GM23338 (cell line): Measurements from ENCODE around the gene TRAF3. TPM values are rescaled to one million over a fixed set of nuclear protein-coding genes. Genes with fewer than 3 reads are reported as not detected.

Experiments
- ATAC-seq: fragments of 200-7000 bp; cut with Tn5 transposase; 3 replicates; pipeline ENCODE4 v1.9.1; 2020
- DNase-seq: peaks from one replicate; pipeline ENCODE4 v3.0.0-alpha.2; 2015; ENCODE audit warnings: low spot score
- H2AFZ ChIP-seq: fragments of 200-600 bp; sonication (generic); 2 replicates; pipeline ENCODE4 v1.8.0; 2016; ENCODE audit warnings: antibody characterized with exemption, mild to moderate bottlenecking, moderate library complexity
- H3F3A ChIP-seq: fragments of 200-600 bp; sonication (generic); replicated peaks from 2 replicates; pipeline ENCODE4 v1.8.0; 2017; ENCODE audit warnings: antibody characterized with exemption, mixed run types, low read depth
- H3K27ac ChIP-seq: fragments of 200-600 bp; sonication (generic); 2 replicates; pipeline ENCODE4 v1.6.1; 2016; ENCODE audit warnings: low read depth
- H3K27me3 ChIP-seq: fragments of 200-600 bp; sonication (generic); 2 replicates; pipeline ENCODE4 v1.8.0; 2016; ENCODE audit warnings: mild to moderate bottlenecking, mixed run types, moderate library complexity; ENCODE audit not compliant: insufficient read depth
- H3K36me3 ChIP-seq: fragments of 200-600 bp; sonication (generic); 2 replicates; pipeline ENCODE4 v1.8.0; 2016; ENCODE audit warnings: mild to moderate bottlenecking; ENCODE audit not compliant: insufficient read depth
- H3K4me1 ChIP-seq: fragments of 200-600 bp; sonication (generic); 2 replicates; pipeline ENCODE4 v1.8.0; 2016; ENCODE audit warnings: mild to moderate bottlenecking, moderate library complexity; ENCODE audit not compliant: insufficient read depth
- H3K4me2 ChIP-seq: fragments of 200-600 bp; sonication (generic); 2 replicates; pipeline ENCODE4 v1.7.1; 2017; ENCODE audit warnings: mixed run types
- H3K4me3 ChIP-seq: fragments of 200-600 bp; sonication (generic); 2 replicates; pipeline ENCODE4 v1.6.1; 2016; ENCODE audit warnings: mixed run types
- H3K79me2 ChIP-seq: fragments of 200-600 bp; sonication (generic); replicated peaks from 2 replicates; pipeline ENCODE4 v1.8.0; 2017; ENCODE audit warnings: mild to moderate bottlenecking; ENCODE audit not compliant: insufficient read depth
- H3K9me2 ChIP-seq: fragments of 200-600 bp; sonication (generic); 2 replicates; pipeline ENCODE4 v1.8.0; 2017; ENCODE audit not compliant: insufficient read depth
- H4K20me1 ChIP-seq: fragments of 200-600 bp; sonication (generic); replicated peaks from 2 replicates; pipeline ENCODE4 v1.8.0; 2017; ENCODE audit warnings: mild to moderate bottlenecking; ENCODE audit not compliant: insufficient read depth
- H3K27ac Mint-ChIP-seq: 2 replicates; pipeline ENCODE4 v1.8.0; 2020; ENCODE audit warnings: inconsistent platforms, mild to moderate bottlenecking, moderate library complexity, mixed read lengths
- H3K27me3 Mint-ChIP-seq: 3 replicates; pipeline ENCODE4 v1.8.0; 2022; ENCODE audit warnings: low read depth, mild to moderate bottlenecking, moderate library complexity, mixed read lengths, inconsistent platforms; ENCODE audit not compliant: insufficient read depth, poor library complexity
- H3K36me3 Mint-ChIP-seq: 3 replicates; pipeline ENCODE4 v1.8.0; 2021; ENCODE audit warnings: low read depth, mild to moderate bottlenecking, inconsistent platforms, moderate library complexity, mixed read lengths
- H3K4me1 Mint-ChIP-seq: 3 replicates; pipeline ENCODE4 v1.8.0; 2020; ENCODE audit warnings: mild to moderate bottlenecking, inconsistent platforms, mixed read lengths
- H3K4me3 Mint-ChIP-seq: 3 replicates; pipeline ENCODE4 v1.8.0; 2021; ENCODE audit warnings: moderate library complexity, mild to moderate bottlenecking, inconsistent platforms, mixed read lengths
- H3K9me3 Mint-ChIP-seq: 3 replicates; pipeline ENCODE4 v1.8.0; 2020; ENCODE audit warnings: moderate library complexity, mild to moderate bottlenecking, inconsistent platforms, mixed read lengths
- CREB1 ChIP-seq: fragments of 250-450 bp; sonication (Bioruptor Pico); IDR thresholded peaks from 2 replicates; pipeline ENCODE4 v1.5.0; 2020; ENCODE audit warnings: low read depth, mild to moderate bottlenecking, moderate library complexity
- EZH2 ChIP-seq: fragments of 200-600 bp; sonication (generic); IDR thresholded peaks from one replicate; pipeline ENCODE4 v1.8.0; 2017; ENCODE audit warnings: antibody characterized with exemption, mild to moderate bottlenecking, low read depth; ENCODE audit not compliant: unreplicated experiment
- EZH2phosphoT487 ChIP-seq: fragments of 200-600 bp; sonication (generic); IDR thresholded peaks from one replicate; pipeline ENCODE4 v1.8.1; 2018; ENCODE audit warnings: antibody characterized with exemption; ENCODE audit not compliant: unreplicated experiment
- JUNB ChIP-seq: IDR thresholded peaks from one replicate; pipeline ENCODE4 v1.6.1; 2016; ENCODE audit warnings: antibody characterized with exemption; ENCODE audit not compliant: unreplicated experiment
- NANOG ChIP-seq: IDR thresholded peaks from 2 replicates; pipeline ENCODE4 v1.6.1; 2016; ENCODE audit warnings: antibody characterized with exemption, borderline replicate concordance
- REST ChIP-seq: IDR thresholded peaks from one replicate; pipeline ENCODE4 v1.6.1; 2018; ENCODE audit warnings: antibody characterized with exemption; ENCODE audit not compliant: unreplicated experiment
- STAT1 ChIP-seq: IDR thresholded peaks from one replicate; pipeline ENCODE4 v1.6.1; 2016; ENCODE audit warnings: antibody characterized with exemption; ENCODE audit not compliant: unreplicated experiment
- ZNF114 ChIP-seq: fragments of 250-450 bp; sonication (Bioruptor Pico); IDR thresholded peaks from 2 replicates; pipeline ENCODE4 v1.5.0; 2020; ENCODE audit warnings: mild to moderate bottlenecking, moderate library complexity
- ZNF331 ChIP-seq: fragments of 250-450 bp; sonication (Bioruptor Pico); IDR thresholded peaks from 2 replicates; pipeline ENCODE4 v1.5.0; 2020; ENCODE audit warnings: low read depth, mild to moderate bottlenecking, moderate library complexity
- ZNF462 ChIP-seq: fragments of 250-450 bp; sonication (Bioruptor Pico); IDR thresholded peaks from 2 replicates; pipeline ENCODE4 v1.5.0; 2020; ENCODE audit warnings: mild to moderate bottlenecking, moderate library complexity
- polyA plus RNA-seq: library from polyadenylated mRNA; unstranded; fragments of >200 nt; fragmentation: Nextera tagmentation; extraction: Ambion mirVana; gene quantifications from 2 replicates; pipeline ENCODE4 v1.2.1, GENCODE V29; 2016
- total RNA-seq: library from RNA; depleted of rRNA; stranded (reverse); fragments of >200 nt; shearing (Covaris generic); gene quantifications from 2 replicates; pipeline ENCODE4 v1.2.3, GENCODE V29; 2014
- TF ChIP-seq, protein P1 (sequence below): IDR thresholded peaks from 2 replicates; pipeline ENCODE4 v1.6.1; 2016; ENCODE audit warnings: antibody characterized with exemption
- TF ChIP-seq, protein P2 (sequence below), 2 experiments: fragments of 200-600 bp in 1 of 2; sonication (generic) in 1 of 2; conservative IDR thresholded peaks; 2 replicates each; pipeline versions ENCODE4 v1.5.1 to v1.6.1; 2016 to 2017; ENCODE audit warnings: antibody characterized with exemption in 2 of 2, low read depth in 2 of 2, mild to moderate bottlenecking in 2 of 2, moderate library complexity in 1 of 2

Gene TRAF3
- total and polyA plus RNA-seq, 2 experiments from 2014 or later = 3.7 to 9.3 TPM

GRCh38 chr14:102807013-102807406, 29.8 kb downstream of the TRAF3 start (continued):
- TF ChIP-seq ZNF462 (CRISPR knock-in tag) = no peak
- TF ChIP-seq CREB1 (CRISPR knock-in tag) = no peak

- Mint-ChIP-seq H3K4me1 (peaks cover 27% of the 10 kb centered on the region), H3K36me3 (no peaks in the 10 kb centered on the region; the same call in 2 of the 3 replicates), H3K27me3 (peaks cover 5% of the 10 kb centered on the region), H3K9me3 (no peaks in the 10 kb centered on the region), H3K27ac (no peak overlapping the region), H3K4me3 (no peak overlapping the region)
- Histone ChIP-seq H4K20me1 (no peaks in the 10 kb centered on the region), H3K27me3 (no peaks in the 10 kb centered on the region), H3K27ac (no peak overlapping the region), H3K79me2 (peaks cover 22% of the 10 kb centered on the region; the same call in 1 of the 2 replicates), H3K9me2 (no peaks in the 10 kb centered on the region), H2AFZ (no peak overlapping the region), H3F3A (no peaks in the 10 kb centered on the region), H3K4me2 (no peak overlapping the region), H3K4me3 (no peak overlapping the region), H3K36me3 (no peaks in the 10 kb centered on the region), H3K4me1 (peaks cover 19% of the 10 kb centered on the region)
- ATAC-seq (no peak), DNase-seq (no peak)
- TF ChIP-seq JUNB (no peak), REST (no peak), EZH2phosphoT487 (no peak), EZH2 (no peak), STAT1 (no peak), ZNF331 (CRISPR knock-in tag) (no peak), NANOG (no peak), ZNF114 (CRISPR knock-in tag) (no peak)
- TF ChIP-seq, protein P1, sequence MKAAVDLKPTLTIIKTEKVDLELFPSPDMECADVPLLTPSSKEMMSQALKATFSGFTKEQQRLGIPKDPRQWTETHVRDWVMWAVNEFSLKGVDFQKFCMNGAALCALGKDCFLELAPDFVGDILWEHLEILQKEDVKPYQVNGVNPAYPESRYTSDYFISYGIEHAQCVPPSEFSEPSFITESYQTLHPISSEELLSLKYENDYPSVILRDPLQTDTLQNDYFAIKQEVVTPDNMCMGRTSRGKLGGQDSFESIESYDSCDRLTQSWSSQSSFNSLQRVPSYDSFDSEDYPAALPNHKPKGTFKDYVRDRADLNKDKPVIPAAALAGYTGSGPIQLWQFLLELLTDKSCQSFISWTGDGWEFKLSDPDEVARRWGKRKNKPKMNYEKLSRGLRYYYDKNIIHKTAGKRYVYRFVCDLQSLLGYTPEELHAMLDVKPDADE = no peak
- TF ChIP-seq, protein P2, sequence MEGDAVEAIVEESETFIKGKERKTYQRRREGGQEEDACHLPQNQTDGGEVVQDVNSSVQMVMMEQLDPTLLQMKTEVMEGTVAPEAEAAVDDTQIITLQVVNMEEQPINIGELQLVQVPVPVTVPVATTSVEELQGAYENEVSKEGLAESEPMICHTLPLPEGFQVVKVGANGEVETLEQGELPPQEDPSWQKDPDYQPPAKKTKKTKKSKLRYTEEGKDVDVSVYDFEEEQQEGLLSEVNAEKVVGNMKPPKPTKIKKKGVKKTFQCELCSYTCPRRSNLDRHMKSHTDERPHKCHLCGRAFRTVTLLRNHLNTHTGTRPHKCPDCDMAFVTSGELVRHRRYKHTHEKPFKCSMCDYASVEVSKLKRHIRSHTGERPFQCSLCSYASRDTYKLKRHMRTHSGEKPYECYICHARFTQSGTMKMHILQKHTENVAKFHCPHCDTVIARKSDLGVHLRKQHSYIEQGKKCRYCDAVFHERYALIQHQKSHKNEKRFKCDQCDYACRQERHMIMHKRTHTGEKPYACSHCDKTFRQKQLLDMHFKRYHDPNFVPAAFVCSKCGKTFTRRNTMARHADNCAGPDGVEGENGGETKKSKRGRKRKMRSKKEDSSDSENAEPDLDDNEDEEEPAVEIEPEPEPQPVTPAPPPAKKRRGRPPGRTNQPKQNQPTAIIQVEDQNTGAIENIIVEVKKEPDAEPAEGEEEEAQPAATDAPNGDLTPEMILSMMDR (conservative IDR thresholded peaks at IDR 0.05; ENCODE audit: low read depth in 2 of 2) = no peak
Measured at GRCh38 chr14:102809870-102810269, 32.6 kb downstream of the TRAF3 start.
